ENCODE results near the gene DDX10.

- TF ChIP-seq CTCF (IDR thresholded peaks at IDR 0.05; ENCODE audit: low read depth, low read length) (no peak), POLR2A (IDR thresholded peaks at IDR 0.05; ENCODE audit: extremely low read depth, insufficient read length) (no peak), MAX (IDR thresholded peaks at IDR 0.05; ENCODE audit: low read depth, low read length) (no peak), MYC (IDR thresholded peaks at IDR 0.05; ENCODE audit: low read depth, low read length) (no peak)
Measured at GRCh38 chr11:108797578-108798100, 132.8 kb downstream of the DDX10 start.

Data from NB4 (cell line).